K562 (cell line): ENCODE results near the gene KRTAP6-1. TPM values are rescaled to one million over a fixed set of nuclear protein-coding genes. Genes with fewer than 3 reads are reported as not detected.

Source experiments
- ATAC-seq: fragments of 200-7000 bp; cut with Tn5 transposase; 3 replicates; pipeline ENCODE4 v1.9.1; 2020; ENCODE audit warnings: moderate library complexity
- BruUV-seq: library from RNA; stranded (reverse); fragments of 400-500 nt; replicated peaks from 2 replicates; lab custom pipeline; 2021; lab: Mats Ljungman, UMichigan
- CTCF ChIA-PET: fragments of 300-600 bp; formaldehyde crosslinking; extraction: SDS; loops from one replicate; lab custom pipeline; 2021; ENCODE audit warnings: low intra/inter-chr PET ratio; lab: Yijun Ruan, JAX
- POLR2A ChIA-PET: fragments of 300-600, 350-650 bp; sonication (Branson Sonifier 250); formaldehyde crosslinking; extraction: SDS; loops from one replicate; lab custom pipeline; 2021; ENCODE audit warnings: antibody characterized with exemption, inconsistent platforms; lab: Yijun Ruan, JAX
- DNase-seq, 4 experiments: peaks; one replicate each; pipeline versions ENCODE4 v3.0.0 to v3.0.0-alpha.2; 2011 to 2018; ENCODE audit warnings: low spot score in 3 of 4, mixed read lengths in 3 of 4; ENCODE audit errors: extremely low read depth in 1 of 4
- FAIRE-seq: peaks from 2 replicates; lab custom pipeline; 2011; peaks lifted over from hg19 to GRCh38; lab: Jason Lieb, UNC
- H2AFZ ChIP-seq: 2 replicates; pipeline ENCODE4 v1.6.0; 2011; ENCODE audit warnings: low read depth, low read length, control low read depth, inconsistent platforms
- H3K27ac ChIP-seq: fragments of 200-600 bp; 3 replicates; pipeline ENCODE4 v1.8.0; 2011; ENCODE audit warnings: low read depth, mild to moderate bottlenecking, control low read depth, inconsistent platforms, low read length, moderate library complexity, mixed read lengths; ENCODE audit errors: extremely low read depth
- H3K27me3 ChIP-seq, 2 experiments: fragments of 300-600 bp in 1 of 2; 2 replicates in 1 of 2; 3 replicates in 1 of 2; pipeline versions ENCODE4 v1.6.0 to v1.8.0; 2011; ENCODE audit warnings: inconsistent platforms in 2 of 2, low read length in 2 of 2, mild to moderate bottlenecking in 1 of 2, mixed read lengths in 1 of 2, moderate library complexity in 1 of 2; ENCODE audit not compliant: control insufficient read depth in 2 of 2, insufficient read depth in 2 of 2
- H3K36me3 ChIP-seq: fragments of 300-600 bp; 3 replicates; pipeline ENCODE4 v1.8.0; 2011; ENCODE audit warnings: mild to moderate bottlenecking, low read length, inconsistent platforms; ENCODE audit not compliant: control insufficient read depth, insufficient read depth
- H3K4me1 ChIP-seq, 2 experiments: fragments of 200-600 bp in 1 of 2; replicated peaks in 1 of 2; 2 replicates in 1 of 2; 3 replicates in 1 of 2; pipeline versions ENCODE4 v1.5.1 to v1.8.0; 2011; ENCODE audit warnings: inconsistent platforms in 2 of 2, low read length in 2 of 2, mild to moderate bottlenecking in 1 of 2, mixed read lengths in 1 of 2, moderate library complexity in 1 of 2; ENCODE audit not compliant: control insufficient read depth in 2 of 2, insufficient read depth in 2 of 2
- H3K4me2 ChIP-seq: 2 replicates; pipeline ENCODE4 v1.6.1; 2011; ENCODE audit warnings: low read length, control low read depth, inconsistent platforms, mixed read lengths; ENCODE audit not compliant: insufficient read depth
- H3K4me3 ChIP-seq: fragments of 200-600 bp; sonication (generic), shearing (Covaris generic); 2 replicates; pipeline ENCODE4 v1.5.1; 2016; ENCODE audit warnings: control low read depth, inconsistent platforms
- H3K79me2 ChIP-seq: fragments of 200-600 bp; 3 replicates; pipeline ENCODE4 v1.8.0; 2011; ENCODE audit warnings: low read length, inconsistent platforms; ENCODE audit not compliant: control insufficient read depth, insufficient read depth
- H3K9ac ChIP-seq, 2 experiments: 2 replicates each; pipeline versions ENCODE4 v1.6.0 to v1.6.1; 2011; ENCODE audit warnings: low read depth in 2 of 2, low read length in 2 of 2, control low read depth in 1 of 2, inconsistent platforms in 1 of 2, mild to moderate bottlenecking in 1 of 2, mixed read lengths in 1 of 2; ENCODE audit not compliant: insufficient read depth in 1 of 2
- H3K9me1 ChIP-seq: one replicate; pipeline ENCODE4 v1.6.0; 2011; ENCODE audit warnings: inconsistent platforms, mild to moderate bottlenecking, low read length, moderate library complexity; ENCODE audit not compliant: control insufficient read depth, insufficient read depth
- H3K9me3 ChIP-seq: replicated peaks from 2 replicates; pipeline ENCODE4 v1.5.1; 2011; ENCODE audit warnings: low read depth, low read length, inconsistent platforms; ENCODE audit not compliant: control insufficient read depth, insufficient read depth
- H4K20me1 ChIP-seq: replicated peaks from 2 replicates; pipeline ENCODE4 v1.6.1; 2011; ENCODE audit warnings: low read length, inconsistent platforms, mixed read lengths; ENCODE audit not compliant: control insufficient read depth, insufficient read depth
- ARID1B ChIP-seq: fragments of 450-650 bp; IDR thresholded peaks from 2 replicates; pipeline ENCODE4 v1.6.1; 2016; ENCODE audit warnings: antibody characterized with exemption, mild to moderate bottlenecking, inconsistent platforms
- EGR1 ChIP-seq: fragments of 450-650 bp; conservative IDR thresholded peaks from 2 replicates; pipeline ENCODE4 v1.6.1; 2017; ENCODE audit warnings: mild to moderate bottlenecking
- EP400 ChIP-seq: fragments of 450-650 bp; IDR thresholded peaks from 2 replicates; pipeline ENCODE4 v1.6.1; 2017; ENCODE audit warnings: antibody characterized with exemption, mild to moderate bottlenecking, moderate library complexity
- GABPA ChIP-seq: fragments of 200-800 bp; sonication (Bioruptor generic); conservative IDR thresholded peaks from 2 replicates; pipeline ENCODE4 v1.6.1; 2016; ENCODE audit warnings: low read depth, missing genetic modification characterization, missing compliant biosample characterization
- HNRNPK ChIP-seq: fragments of 200-400 bp; formaldehyde crosslinking; IDR thresholded peaks from one replicate; pipeline ENCODE4 v1.6.1; 2018; ENCODE audit warnings: mild to moderate bottlenecking, low read depth, low read length; ENCODE audit not compliant: poor library complexity, severe bottlenecking
- NELFE ChIP-seq: IDR thresholded peaks from 2 replicates; pipeline ENCODE4 v1.6.1; 2011; ENCODE audit warnings: mild to moderate bottlenecking; ENCODE audit not compliant: insufficient read depth, insufficient read length
- PHF21A ChIP-seq: fragments of 450-650 bp; IDR thresholded peaks from 2 replicates; pipeline ENCODE4 v1.6.1; 2017; ENCODE audit warnings: low read depth, borderline replicate concordance
- POU5F1 ChIP-seq: fragments of 150-350 bp; IDR thresholded peaks from 2 replicates; pipeline ENCODE4 v1.6.1; 2014; ENCODE audit warnings: borderline replicate concordance, low read length, low read depth, mild to moderate bottlenecking; ENCODE audit not compliant: partially characterized antibody
- SMARCE1 ChIP-seq: fragments of 450-650 bp; IDR thresholded peaks from 2 replicates; pipeline ENCODE4 v1.7.1; 2016; ENCODE audit warnings: mild to moderate bottlenecking
- SRSF9 ChIP-seq: fragments of 200-400 bp; formaldehyde crosslinking; IDR thresholded peaks from 2 replicates; pipeline ENCODE4 v1.6.1; 2017; ENCODE audit warnings: low read depth, low read length, borderline replicate concordance
- STAT5A ChIP-seq: IDR thresholded peaks from 2 replicates; pipeline ENCODE4 v1.6.1; 2012; ENCODE audit warnings: low read length, inconsistent platforms, borderline replicate concordance
- ZBED1 ChIP-seq: IDR thresholded peaks from 2 replicates; pipeline ENCODE4 v1.6.1; 2014
- ZNF354B ChIP-seq: fragments of 250-450 bp; sonication (Bioruptor Pico); IDR thresholded peaks from 2 replicates; pipeline ENCODE4 v1.4.0; 2020
- ZNF57 ChIP-seq: fragments of 450-650 bp; formaldehyde crosslinking; IDR thresholded peaks from 2 replicates; pipeline ENCODE4 v1.4.0; 2020; ENCODE audit warnings: mild to moderate bottlenecking, moderate library complexity
- ZNF586 ChIP-seq: fragments of 450-650 bp; formaldehyde crosslinking; conservative IDR thresholded peaks from 2 replicates; pipeline ENCODE4 v1.4.0; 2020; ENCODE audit warnings: mild to moderate bottlenecking, moderate library complexity
- whole genome bisulfite sequencing: fragments of 100-300 bp; shearing (Covaris generic); methylation state at CpG from one replicate; pipeline ENCODE4 v1.1.6; 2016; ENCODE audit warnings: low coverage, mixed read lengths; ENCODE audit not compliant: insufficient coverage; ENCODE audit errors: missing lambda C conversion rate; 5-methylcytosine and 5-hydroxymethylcytosine counted together
- in situ Hi-C: fragments of 300-500 bp; cut with MboI; formaldehyde crosslinking; loops from 4 replicates; pipeline ENCODE4 v1.15.0; 2018; ENCODE audit warnings: inconsistent platforms, mixed read lengths
- intact Hi-C: fragments of 100-400 bp; cut with micrococcal nuclease; formaldehyde crosslinking; loops from 2 replicates; pipeline ENCODE4 v1.14.2; 2022
- polyA plus RNA-seq, 8 experiments: library from polyadenylated mRNA; depleted of rRNA in 4 of 8; stranded (reverse) in 5 of 8; unstranded in 3 of 8; fragments of >200 nt; fragmentation: Nextera tagmentation in 2 of 8; fragmentation: Illumina TruSeq in 1 of 8; extraction: Ambion mirVana in 2 of 8; extraction: Trizol in 1 of 8; gene quantifications; 2 replicates each; pipeline versions ENCODE4 v1.2.1 to v1.2.3, GENCODE V29; 2011 to 2014; ENCODE audit warnings: inconsistent platforms in 1 of 8, missing spikeins in 1 of 8
- total RNA-seq, 7 experiments: library from RNA; depleted of rRNA in 6 of 7; stranded (reverse); fragments of >200 nt in 6 of 7; fragmentation: Illumina TruSeq in 2 of 7; extraction: Trizol in 2 of 7; gene quantifications; 2 replicates each; pipeline versions ENCODE4 v1.2.1 to v1.2.3, GENCODE V29; 2011 to 2021; ENCODE audit warnings: low replicate concordance in 1 of 7
- TF ChIP-seq, protein P1 (sequence below), 2 experiments: fragments of 450-650 bp; IDR thresholded peaks; 2 replicates each; pipeline ENCODE4 v1.6.1; 2018; ENCODE audit warnings: mild to moderate bottlenecking in 2 of 2, low read depth in 1 of 2; ENCODE audit not compliant: partially characterized antibody in 2 of 2

The KRTAP6-1 gene
- total and polyA plus RNA-seq, 9 of the 15 experiments (the other 6 are each of a cell fraction or from before 2014, with no cell fraction given): not detected

- H3K4me2 ChIP-seq: no peak overlapping the region
- H3K9ac ChIP-seq: no peak overlapping the region
- no peaks in the 10 kb centered on the region for H3K36me3 ChIP-seq
- ChIA-PET POLR2A (no interaction called here), CTCF (no interaction called here)
- H3K9me1 ChIP-seq: no peaks in the 10 kb centered on the region
- no peak overlapping the region for H3K4me3 ChIP-seq
- no peak overlapping the region for H3K27ac ChIP-seq
- intact Hi-C loops: no loop called here
- DNase-seq (no peak), ATAC-seq (no peak), FAIRE-seq (no peak)
- no peak overlapping the region for H2AFZ ChIP-seq
- in situ Hi-C loops: no loop called here
- BruUV-seq: no TSS peak
- no peaks in the 10 kb centered on the region for H3K4me1 ChIP-seq
- TF ChIP-seq PHF21A (no peak), ZNF354B (CRISPR knock-in tag) (no peak), EP400 (no peak), ZNF57 (CRISPR knock-in tag) (no peak), ZBED1 (no peak), POU5F1 (no peak), NELFE (no peak), SMARCE1 (no peak), ARID1B (no peak)
- no peaks in the 10 kb centered on the region for H4K20me1 ChIP-seq
- no peaks in the 10 kb centered on the region for H3K27me3 ChIP-seq
- no peaks in the 10 kb centered on the region for H3K9me3 ChIP-seq
- H3K79me2 ChIP-seq: no peaks in the 10 kb centered on the region
These were observed 39.2 kb upstream of the KRTAP6-1 start for GRCh38 chr21:30652891-30653290.

DNA sequence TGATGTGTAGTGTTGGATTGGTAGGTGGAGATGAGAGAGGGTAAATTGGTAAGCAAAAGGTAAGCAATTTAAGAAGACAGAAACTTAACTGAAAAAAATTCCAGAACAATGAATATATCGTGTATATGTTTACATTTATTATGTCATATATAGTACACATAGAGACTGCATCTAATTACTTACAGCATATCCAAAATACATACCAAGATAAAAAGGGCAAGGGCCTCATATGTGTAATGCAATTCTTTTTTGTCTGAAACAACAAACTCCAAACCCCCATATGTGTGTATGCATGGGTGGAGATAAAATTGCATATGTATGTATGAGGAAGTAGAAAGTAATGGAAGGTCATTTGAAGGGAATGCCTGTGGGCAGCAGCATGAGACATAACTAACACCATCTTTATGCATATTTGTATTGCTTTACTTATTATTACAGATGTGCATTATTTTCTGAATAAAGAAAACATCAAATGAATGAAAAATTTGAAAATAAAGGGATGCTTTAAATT, 33.2 kb upstream of the KRTAP6-1 start:
- ChIA-PET CTCF (no interaction called here), POLR2A (no interaction called here)
- Histone ChIP-seq H3K4me1 (no peaks in the 10 kb centered on the region), H3K27ac (no peak overlapping the region), H3K4me2 (no peak overlapping the region), H3K9ac (no peak overlapping the region), H3K9me3 (no peaks in the 10 kb centered on the region), H3K9me1 (no peaks in the 10 kb centered on the region), H3K4me3 (no peak overlapping the region), H3K27me3 (no peaks in the 10 kb centered on the region), H2AFZ (no peak overlapping the region), H4K20me1 (no peaks in the 10 kb centered on the region), H3K79me2 (no peaks in the 10 kb centered on the region), H3K36me3 (no peaks in the 10 kb centered on the region)
- in situ Hi-C loops (no loop called here), intact Hi-C loops (no loop called here)
- no peak for DNase-seq
- ATAC-seq: no peak
- BruUV-seq: no TSS peak
- 4% methylated on average over 1 of the region's 1 CpG for WGBS
- no peak for FAIRE-seq
- TF ChIP-seq HNRNPK: no peak
- TF ChIP-seq GABPA (tag): no peak
- TF ChIP-seq SRSF9: no peak
- no peak for TF ChIP-seq EGR1
- TF ChIP-seq, protein P1, sequence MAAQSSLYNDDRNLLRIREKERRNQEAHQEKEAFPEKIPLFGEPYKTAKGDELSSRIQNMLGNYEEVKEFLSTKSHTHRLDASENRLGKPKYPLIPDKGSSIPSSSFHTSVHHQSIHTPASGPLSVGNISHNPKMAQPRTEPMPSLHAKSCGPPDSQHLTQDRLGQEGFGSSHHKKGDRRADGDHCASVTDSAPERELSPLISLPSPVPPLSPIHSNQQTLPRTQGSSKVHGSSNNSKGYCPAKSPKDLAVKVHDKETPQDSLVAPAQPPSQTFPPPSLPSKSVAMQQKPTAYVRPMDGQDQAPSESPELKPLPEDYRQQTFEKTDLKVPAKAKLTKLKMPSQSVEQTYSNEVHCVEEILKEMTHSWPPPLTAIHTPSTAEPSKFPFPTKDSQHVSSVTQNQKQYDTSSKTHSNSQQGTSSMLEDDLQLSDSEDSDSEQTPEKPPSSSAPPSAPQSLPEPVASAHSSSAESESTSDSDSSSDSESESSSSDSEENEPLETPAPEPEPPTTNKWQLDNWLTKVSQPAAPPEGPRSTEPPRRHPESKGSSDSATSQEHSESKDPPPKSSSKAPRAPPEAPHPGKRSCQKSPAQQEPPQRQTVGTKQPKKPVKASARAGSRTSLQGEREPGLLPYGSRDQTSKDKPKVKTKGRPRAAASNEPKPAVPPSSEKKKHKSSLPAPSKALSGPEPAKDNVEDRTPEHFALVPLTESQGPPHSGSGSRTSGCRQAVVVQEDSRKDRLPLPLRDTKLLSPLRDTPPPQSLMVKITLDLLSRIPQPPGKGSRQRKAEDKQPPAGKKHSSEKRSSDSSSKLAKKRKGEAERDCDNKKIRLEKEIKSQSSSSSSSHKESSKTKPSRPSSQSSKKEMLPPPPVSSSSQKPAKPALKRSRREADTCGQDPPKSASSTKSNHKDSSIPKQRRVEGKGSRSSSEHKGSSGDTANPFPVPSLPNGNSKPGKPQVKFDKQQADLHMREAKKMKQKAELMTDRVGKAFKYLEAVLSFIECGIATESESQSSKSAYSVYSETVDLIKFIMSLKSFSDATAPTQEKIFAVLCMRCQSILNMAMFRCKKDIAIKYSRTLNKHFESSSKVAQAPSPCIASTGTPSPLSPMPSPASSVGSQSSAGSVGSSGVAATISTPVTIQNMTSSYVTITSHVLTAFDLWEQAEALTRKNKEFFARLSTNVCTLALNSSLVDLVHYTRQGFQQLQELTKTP (IDR thresholded peaks at IDR 0.05; ENCODE audit: low read depth in 1 of 2, partially characterized antibody in 2 of 2): no peak
- no peak for TF ChIP-seq STAT5A
- TF ChIP-seq ZNF586: no peak
